Right lung (tissue), 5 donors: ENCODE data around the gene SIRT2. TPM values are rescaled to one million over a fixed set of nuclear protein-coding genes. Genes with fewer than 3 reads are reported as not detected.

Source experiments
- DNase-seq, 2 donors: peaks; one replicate each; pipeline ENCODE4 v3.0.0-alpha.2; 2013
- polyA plus RNA-seq, 5 donors: library from polyadenylated mRNA; unstranded; fragments of 120-200 nt; gene quantifications; one replicate each; pipeline versions ENCODE4 v1.2.1 to v1.2.3, GENCODE V29; 2013; ENCODE audit warnings: inconsistent platforms in 1 of 5, low replicate concordance in 1 of 5; ENCODE audit not compliant: insufficient read length in 5 of 5, insufficient read depth in 1 of 5

The SIRT2 gene
- polyA plus RNA-seq, 5 donors: 46.7 to 60.0 (median 56.8) TPM

DNA sequence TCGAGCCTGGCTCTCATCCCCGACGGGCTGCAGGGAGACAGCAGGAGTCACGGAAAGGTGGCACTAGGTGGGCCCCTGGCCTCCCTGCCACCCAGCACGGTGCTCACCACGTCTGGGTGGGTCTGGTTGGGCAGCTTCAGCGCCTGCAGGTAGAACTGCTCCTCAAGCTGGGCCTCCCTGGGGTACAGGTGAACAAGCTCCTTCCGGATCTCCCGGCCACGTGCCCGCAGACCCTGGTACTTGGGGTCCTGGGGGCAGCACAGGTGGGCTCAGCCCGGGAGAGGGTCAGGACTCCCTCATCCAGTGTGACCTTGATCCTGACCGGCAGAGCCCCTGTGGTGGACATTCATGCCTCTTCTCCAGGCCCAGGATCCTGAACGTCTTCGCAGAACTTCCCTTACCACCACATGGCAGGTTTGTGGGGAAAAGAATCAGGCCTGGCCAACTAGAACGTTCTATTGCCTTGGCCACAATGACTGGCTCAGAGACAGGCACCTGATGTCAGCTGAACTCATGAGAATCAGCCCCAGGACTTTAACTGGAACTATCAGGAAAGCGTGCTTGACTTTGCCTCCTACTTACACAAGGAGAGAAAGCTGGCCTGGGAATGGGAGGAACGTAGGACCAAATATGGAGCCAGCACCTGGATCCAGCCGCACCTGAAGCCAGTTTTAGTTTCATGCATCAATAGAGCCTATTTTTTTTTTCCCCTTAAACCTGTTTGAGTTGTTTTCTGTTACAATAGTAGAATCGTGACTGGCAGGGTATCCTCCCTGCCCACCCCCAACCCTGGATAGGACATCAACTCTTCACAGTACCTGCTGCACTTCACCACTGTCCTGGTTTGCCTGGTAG is 22.2 kb upstream of the SIRT2 start:
- DNase-seq: no peak

DNA sequence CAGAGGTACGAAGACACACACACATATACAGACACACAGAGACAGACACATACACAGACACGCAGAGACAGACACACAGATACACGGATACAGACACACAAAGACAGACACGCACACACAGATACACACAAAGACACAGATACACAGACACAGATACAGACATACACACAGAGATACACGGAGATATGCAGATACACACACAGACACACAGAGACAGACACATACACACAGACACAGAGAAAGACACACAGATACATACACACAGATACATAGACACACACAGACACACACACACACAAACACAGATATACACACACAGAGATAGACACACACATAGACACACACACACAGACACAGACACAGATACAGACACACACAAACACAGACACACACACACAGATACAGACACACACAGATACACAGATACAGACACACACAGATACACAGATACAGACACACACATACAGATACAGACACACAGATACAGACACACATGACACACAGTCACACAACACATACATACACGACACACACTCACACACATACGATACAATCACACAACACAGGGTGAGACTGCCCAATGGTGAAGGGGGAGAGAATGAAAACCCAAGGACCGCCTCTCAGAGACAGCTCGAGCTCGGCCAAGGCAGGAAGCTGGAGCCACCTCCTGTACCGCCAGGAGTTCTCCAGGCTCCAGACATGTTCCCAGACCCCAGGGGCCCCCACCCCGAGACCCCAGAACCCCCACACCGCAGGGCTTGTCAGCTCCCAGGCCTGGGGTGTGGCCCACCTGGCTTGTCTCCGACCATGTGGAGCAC is 21.4 kb upstream of the SIRT2 start:
- no peak for DNase-seq

DNA sequence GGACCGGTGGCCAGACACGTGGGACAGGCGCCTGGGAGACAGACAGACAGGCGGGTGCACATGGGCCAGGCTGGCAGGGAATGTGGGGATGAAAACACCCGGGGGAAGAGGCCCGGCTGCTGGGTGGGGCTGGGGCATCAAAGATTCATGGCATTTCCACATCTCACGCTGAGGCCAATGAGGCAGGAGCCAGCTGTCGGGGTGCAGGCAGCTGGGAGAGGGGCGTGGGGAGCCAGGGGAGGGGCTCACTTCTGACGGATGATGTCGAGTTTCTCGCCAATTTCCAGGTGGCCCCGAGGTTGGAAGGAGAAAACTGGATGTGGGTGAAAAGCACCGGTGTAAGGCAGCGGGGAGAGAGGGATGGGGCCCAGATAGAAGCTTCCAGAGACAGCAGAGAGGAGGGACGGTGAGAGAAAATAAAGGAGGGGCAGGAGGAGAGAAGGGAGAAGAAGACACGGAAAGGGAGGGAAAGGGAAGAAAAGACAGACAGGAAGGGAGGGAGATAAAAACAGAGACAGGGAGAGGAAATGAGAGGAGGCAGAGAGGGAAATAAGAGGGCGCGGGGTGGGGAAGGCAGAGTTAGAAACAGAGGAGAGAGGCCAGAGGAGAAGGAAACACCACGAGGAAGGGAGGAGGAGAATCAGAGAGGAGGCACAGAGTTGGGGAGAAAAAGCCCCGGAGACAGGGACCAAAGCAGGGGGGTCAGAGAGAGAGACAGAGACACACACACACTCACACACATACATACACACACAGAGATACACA is 20.6 kb upstream of the SIRT2 start:
- no peak for DNase-seq

DNA sequence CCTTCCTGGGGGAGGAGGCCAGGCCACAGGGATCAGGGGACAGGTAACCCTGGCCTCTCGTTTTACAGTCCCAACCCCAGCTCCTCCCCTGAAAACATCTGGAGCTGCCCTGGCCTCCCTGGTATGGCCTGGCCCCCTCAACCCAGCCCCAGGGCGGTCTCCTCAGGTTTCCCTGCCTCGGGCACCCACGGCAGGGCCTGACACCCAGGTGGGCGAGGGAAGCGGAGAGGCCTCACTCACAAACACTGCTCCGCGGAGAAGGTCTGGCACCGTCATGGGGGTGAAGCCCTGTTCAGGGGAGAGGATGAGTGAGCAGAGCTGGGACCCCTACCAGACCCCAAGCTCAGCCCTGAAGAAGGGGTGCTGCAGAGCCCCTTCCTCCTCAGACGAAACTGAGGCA is 19.1 kb upstream of the SIRT2 start:
- no peak for DNase-seq

DNA sequence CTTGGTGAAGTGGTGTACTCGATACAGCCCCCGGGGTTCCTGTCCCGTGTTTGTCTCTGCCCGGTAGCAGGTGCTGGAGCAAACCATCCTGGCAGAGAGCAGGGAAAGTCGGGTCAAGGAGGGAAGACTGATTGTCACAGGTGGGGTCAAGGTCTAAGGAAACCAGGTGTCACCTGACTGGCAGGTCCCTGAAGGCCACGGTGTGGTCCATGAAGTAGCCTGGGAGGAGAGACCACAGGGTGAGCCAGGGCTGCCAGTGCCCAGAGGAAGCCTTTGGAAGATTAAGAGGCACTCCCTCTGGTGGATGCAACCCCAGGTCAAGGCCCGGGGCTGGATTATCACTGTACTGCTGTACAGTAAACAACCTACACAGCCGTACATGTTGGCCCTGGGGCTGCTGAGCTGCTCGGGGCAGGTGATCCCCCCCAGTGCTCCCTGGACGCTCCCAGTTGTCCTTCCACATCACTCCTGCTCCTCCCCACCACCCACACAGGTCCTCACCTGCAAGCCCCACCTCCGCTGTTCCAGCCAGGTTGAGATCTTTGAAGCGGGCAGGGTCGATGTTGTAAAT is 18.6 kb upstream of the SIRT2 start:
- DNase-seq: no peak

DNA sequence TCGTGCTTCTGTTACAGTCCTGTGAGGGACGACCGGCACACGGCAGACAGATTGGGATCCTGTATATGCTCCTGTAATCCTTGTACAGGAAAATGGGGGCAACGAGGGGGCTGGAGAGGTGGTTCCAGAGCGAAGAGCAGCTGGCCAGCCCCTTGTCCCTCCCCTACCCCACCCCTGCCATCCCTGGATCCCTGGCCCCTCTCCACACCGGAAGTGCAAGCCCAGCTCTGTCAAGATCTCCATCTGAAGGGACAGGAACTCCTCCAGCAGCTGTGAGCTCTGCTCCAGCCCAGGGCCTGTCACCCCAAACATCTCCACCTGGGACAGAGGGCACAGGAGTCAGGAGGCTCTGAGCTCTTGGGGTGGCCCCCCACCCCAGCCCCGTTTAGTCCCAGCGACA is 18.1 kb upstream of the SIRT2 start:
- DNase-seq: no peak

DNA sequence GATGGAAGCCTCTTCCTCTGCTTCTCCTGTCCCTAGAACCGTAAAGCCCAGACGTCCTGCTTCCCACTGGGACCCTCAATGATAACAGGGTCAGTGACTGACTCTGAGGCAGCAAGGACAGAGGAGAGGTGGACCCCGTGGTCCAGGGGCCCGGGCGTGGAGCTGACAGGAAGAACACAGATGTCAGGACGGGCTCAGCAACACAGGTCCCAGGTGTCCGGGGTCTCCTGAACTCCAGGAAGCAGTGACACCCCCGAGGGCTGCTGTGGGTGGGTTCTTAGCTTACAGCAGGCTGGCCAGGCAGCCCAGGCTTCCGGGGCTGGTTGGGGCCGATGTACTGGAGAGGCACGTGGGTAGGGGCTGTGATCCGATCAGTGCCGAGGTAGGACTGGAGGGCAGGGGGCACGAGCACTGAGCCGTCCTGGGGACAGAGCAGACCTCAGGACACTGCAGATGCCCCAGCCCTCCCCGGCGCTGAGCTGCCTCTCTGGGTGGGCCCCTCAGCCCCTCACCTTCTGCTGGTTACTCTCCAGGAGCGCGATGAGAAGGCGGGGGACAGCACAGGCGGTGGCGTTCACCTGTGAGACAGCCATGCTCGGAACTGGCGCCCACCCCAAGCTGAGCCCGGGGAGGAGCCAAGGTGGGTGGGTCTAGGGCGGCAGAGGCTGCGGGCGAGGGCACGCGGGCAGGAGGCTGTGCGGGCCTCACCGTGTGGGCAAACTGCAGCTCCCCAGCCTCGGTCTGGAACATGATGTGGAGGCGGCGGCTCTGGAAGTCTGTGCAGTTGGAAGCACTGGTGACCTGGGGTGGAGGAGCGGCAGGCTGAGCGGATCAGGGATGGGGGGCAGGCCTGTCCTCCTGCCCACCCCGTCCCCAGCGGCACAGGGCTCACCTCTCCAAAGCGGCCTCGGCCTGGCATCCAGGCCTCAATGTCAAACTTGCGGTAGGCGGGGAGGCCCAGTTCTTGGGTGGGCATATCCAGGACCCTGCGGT is 16.2 kb upstream of the SIRT2 start:
- no peak for DNase-seq

DNA sequence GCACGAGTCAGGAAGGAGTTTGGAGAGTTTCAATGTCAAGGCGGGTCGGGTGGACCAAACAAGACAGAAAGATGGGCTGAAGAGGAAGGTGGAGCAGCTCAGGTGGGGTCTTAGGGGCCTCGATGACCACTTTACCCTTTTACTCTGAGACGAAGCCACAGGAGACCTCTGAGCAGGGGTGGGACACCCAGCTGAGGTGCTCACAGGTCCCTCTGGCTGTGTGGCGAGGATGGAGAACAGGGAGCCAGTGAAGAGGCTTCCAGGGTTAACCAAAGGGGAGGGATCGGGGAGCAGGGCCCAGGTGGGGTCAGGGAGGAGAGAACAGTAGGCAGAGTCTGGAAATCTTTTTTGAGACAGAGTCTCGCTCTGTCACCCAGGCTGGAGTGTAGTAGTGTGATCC is 14.5 kb upstream of the SIRT2 start:
- no peak for DNase-seq

DNA sequence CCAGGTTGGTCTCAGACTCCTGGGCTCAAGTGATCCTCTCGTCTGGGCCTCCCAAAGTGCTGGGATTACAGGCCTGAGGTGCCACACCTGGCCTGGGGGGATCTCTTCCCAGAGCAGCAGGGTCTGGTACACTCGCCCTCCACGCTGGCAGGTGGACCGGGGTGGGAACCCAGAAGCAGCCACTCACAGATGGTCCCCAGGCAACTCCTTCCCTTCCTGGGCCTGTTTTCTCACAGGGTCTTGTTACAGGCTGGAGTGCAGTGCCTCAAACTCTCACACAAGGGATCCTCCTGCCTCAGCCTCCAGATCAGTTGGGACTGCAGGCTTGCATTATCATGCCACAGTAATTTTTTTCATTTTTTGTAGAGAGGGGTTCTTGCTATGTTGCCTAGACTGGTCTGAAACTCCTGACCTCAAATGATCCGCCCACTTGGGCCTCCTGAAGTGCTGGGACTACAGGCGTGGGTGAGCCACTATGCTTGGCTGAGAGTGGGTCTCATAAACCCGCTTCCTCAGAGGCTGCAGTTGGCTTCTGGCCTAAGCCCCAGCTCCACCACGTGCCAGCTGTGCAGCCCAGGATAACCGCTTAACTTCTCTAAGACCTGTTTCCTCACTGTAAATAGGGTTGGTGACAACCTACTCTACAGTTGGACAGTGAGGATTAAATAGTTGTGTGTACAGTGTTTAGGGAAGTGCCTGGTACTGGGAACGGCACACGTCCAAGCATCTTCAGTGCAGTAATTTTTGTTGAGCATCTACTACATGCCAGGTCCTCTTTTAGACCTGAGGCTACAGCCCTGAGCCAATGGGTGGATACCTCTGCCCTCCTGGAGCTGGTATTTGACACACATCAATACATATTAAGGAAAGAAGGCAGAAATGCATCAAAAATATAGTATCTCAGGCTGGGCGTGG is 13.4 kb upstream of the SIRT2 start:
- no peak for DNase-seq

DNA sequence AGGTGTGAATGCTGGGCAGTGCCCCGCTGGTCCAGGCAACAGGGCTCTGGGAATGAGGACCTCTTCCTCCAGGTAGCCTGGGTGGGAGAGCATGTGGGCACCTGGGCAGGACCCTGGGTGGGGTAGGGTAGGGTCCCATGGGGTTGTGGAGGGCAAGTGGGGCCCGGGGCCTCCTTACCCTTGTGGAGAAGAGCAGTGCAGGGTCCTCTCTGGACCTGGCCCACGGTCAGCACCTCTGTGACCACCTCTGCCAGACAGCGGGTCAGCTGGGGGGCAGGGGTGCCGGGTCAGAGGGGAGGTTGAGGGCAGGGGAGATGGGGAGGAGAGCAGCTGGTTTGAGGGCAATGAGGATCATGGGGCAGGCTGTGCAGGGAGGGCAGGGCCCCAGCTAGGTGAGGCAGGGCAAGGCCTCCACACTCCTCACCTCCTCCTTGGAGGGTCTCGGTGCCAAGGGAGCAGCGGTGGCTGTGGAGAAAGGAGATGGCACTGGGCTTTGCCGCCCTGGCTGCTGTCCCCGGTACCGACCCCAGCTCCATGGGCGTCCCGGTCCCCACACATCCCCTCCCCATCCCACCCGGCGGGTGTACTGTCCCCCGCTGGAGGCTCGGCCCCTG is 12.1 kb upstream of the SIRT2 start:
- DNase-seq: no peak

DNA sequence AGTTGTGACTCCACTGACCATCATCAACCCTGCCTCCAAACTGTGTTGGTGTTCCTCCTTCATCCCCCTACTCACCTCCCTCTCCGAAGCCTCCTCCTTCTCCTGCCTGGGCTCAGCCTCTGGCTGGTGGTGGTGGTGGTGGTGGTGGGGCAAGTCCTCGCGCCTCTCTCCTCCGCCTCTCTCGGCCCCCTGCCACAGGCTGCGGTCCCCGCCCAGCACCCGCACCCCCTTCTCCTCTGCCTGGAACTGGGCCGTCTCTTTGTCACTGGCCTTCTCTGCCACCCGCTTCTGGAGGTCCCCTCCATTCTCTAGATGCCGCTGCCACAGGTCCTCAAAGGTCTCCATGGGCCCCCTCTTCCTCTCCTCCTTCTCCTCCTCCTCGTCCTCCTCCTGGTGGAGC is 11.1 kb upstream of the SIRT2 start:
- no peak for DNase-seq

DNA sequence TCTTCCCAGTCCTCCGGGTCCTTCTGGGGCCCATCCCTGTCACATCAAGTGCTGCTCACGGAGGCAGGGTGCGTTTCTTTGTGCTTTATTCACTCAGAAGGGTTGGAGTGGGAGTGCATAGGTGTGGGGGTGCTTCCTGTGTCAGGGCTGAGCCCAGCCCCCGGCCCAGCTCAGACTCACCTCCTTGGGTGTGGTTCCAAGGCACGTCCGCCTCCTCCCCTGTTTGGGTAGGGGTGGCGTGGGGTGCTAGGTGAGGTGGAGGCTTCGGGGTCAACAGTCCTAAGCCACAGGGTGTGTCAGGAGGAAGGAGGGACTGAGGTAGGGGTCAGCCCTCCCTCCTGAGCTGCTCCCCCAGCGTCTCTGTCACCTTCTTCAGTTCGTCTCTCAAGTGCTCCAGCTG is 9.5 kb upstream of the SIRT2 start:
- no peak for DNase-seq

DNA sequence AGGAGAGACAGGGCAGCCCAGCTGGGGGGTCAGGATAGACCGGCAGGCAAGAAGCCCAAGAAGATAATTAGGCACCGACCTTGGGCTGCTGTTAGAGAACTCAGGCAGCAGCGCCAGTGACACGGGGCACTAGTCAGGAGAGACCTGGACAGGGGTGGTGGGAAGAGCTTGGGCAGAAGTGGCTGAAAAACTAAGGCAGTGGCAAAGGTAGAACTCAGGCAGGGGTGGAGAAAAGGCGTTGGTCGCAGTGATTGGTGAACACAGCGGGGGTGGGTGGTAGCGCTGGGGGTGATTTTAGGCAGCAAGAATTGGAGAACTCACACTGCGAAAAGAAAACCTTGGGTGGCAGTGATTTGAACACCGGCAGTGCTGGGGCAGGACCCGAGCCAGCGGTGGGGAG is 8.3 kb upstream of the SIRT2 start:
- no peak for DNase-seq

DNA sequence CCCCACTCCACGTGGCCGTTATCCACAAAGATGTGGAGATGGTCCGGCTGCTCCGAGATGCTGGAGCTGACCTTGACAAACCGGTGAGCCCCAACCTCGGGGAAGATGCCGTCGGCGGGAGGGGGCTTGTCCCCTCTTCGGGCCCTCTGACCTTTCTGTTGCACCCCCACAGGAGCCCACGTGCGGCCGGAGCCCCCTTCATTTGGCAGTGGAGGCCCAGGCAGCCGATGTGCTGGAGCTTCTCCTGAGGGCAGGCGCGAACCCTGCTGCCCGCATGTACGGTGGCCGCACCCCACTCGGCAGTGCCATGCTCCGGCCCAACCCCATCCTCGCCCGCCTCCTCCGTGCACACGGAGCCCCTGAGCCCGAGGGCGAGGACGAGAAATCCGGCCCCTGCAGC is 7.8 kb upstream of the SIRT2 start:
- no peak for DNase-seq

DNA sequence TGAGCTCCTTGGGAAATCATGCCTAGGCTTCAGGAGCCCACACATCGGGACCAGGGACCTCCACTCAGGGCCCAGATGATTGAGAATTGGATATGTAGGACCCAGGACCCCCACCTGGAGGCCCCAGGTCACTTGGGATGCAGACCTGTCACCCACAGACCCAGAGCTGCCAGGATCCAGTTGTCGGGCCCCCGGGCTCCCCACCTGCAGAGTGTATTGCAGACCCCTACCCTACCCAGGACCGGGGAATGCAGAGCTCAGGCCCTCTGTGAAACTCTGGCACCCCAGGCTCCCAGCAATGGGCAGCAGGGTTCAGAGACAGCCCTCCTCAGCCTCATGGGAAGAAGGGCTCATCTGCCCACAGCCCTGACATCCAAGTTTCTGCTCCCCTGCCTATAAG is 6.2 kb upstream of the SIRT2 start:
- DNase-seq: no peak

DNA sequence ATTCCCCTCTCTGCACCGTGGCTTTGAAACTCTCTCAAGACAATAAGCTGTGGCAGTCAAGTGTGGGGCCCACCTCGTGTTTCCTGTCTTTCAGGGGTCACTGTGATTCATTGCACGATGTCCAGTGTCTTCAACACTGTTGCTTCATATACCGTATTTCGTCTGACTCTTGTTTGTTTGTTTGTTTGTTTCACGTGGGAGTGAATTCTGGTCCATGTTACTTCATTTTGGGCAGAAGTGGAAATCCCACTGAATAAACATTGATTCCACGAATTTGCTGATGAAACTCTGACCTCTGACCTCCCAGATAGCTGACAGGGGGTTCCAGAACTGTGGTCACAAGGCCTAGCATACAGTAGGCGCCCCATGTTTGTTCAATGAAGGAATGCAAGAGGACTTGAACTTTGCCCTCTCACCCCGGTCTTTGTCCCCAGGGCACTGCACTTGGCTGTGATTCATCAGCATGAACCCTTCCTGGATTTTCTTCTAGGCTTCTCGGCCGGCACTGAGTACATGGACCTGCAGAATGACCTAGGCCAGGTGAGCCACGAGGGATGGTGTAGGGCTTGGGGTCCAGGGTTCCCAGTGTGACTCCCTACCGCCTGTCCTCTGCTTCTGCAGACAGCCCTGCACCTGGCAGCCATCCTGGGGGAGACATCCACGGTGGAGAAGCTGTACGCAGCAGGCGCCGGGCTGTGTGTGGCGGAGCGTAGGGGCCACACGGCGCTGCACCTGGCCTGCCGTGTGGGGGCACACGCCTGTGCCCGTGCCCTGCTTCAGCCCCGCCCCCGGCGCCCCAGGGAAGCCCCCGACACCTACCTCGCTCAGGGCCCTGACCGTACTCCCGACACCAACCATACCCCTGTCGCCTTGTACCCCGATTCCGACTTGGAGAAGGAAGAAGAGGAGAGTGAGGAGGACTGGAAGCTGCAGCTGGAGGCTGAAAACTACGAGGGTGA is 5.4 kb upstream of the SIRT2 start:
- no peak for DNase-seq

DNA sequence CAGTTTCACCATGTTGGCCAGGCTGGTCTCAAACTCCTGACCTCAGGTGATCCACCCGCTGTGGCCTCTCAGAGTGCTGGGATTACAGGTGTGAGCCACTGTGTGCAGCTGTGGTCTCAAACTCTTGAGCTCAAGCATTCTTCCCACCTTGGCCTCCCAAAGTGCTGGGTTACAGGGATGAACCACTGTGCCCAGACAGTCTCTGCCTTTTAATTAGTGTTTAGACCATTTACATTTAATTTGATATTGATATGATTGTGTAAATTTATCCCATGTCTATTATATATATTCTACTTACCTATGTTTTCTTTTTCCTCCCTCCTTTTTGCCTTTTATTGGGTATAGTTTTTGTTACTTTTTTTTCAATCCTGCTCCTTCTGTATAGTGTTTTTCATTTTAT is 2.3 kb upstream of the SIRT2 start:
- no peak for DNase-seq

DNA sequence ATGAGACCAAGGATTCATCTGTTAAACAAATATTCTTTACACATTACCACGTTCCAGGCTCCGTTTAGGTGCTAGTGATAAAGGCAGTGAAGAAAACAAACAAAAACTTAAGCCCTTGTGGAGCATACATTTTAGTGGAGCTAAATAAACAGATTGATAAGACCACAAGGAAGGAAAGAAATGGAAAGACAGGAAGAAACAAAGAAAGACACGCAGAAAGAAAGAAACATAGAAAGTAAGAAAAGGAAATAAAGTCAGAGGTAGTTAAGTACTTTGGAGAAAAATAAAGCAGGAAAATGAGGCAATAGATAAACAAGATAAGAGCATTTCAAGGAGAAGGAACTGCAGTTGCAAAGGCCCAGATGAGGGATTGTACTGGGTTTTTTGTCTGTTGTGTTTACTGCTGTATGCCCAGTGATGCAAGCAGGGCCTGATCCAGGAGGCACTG is 1.3 kb upstream of the SIRT2 start:
- no peak for DNase-seq
